Prostate gland (tissue), 2 donors: ENCODE data around the gene CDCA7.

Experiments used
- CTCF ChIP-seq, 4 experiments: fragments of 200-600 bp in 2 of 4; fragments of 450-650 bp in 2 of 4; sonication (generic) in 2 of 4; IDR thresholded peaks; 1 replicate in 3 of 4; 2 replicates in 1 of 4; pipeline ENCODE4 v1.5.1; 2016 to 2019; ENCODE audit warnings: antibody characterized with exemption in 4 of 4, mild to moderate bottlenecking in 2 of 4, moderate library complexity in 2 of 4
- POLR2A ChIP-seq: fragments of 450-650 bp; IDR thresholded peaks from one replicate; pipeline ENCODE4 v1.6.1; 2016; ENCODE audit warnings: antibody characterized with exemption, mild to moderate bottlenecking
- POLR2AphosphoS5 ChIP-seq: sonication (generic); formaldehyde crosslinking; IDR thresholded peaks from one replicate; pipeline ENCODE4 v1.6.1; 2017; ENCODE audit warnings: antibody characterized with exemption

DNA sequence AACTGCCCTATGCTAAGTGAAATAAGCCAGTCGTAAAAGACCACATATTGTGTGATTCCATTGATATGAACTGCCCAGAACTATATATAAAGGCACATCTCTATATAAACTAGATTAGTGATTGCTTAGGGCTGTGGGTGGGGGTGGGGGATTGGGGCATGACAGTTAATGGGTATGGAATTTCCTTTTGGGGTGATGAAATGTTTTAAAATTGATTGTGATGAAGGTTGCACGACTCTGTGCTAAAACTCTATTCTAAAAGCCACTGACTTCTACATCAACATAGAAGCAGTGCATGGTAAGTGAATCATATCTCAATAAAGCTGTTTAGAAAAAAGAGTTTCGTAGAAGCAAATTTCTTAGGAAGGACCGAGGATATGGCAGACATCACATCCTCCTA, 53.0 kb downstream of the CDCA7 start:
- TF ChIP-seq CTCF (IDR thresholded peaks at IDR 0.05) (no peak), POLR2A (no peak), POLR2AphosphoS5 (no peak)
